Smooth muscle cell (in vitro differentiated cells): ENCODE data around the gene IFT80. TPM values are rescaled to one million over a fixed set of nuclear protein-coding genes. Genes with fewer than 3 reads are reported as not detected.
A peak's percentile ranks its signal among the peaks of the same experiment; 100 is the strongest.

Source experiments
- DNase-seq: peaks from one replicate; lab custom pipeline; 2025; ENCODE audit not compliant: unreplicated experiment; lab: John Stamatoyannopoulos, UW
- H2AFZ ChIP-seq: fragments of 200-600 bp; sonication (generic); 2 replicates; pipeline ENCODE4 v1.6.0; 2016; ENCODE audit warnings: antibody characterized with exemption, low read depth, mild to moderate bottlenecking
- H3F3A ChIP-seq: fragments of 200-600 bp; sonication (generic); 2 replicates; pipeline ENCODE4 v1.6.0; 2017; ENCODE audit warnings: antibody characterized with exemption, low read depth
- H3K27ac ChIP-seq: fragments of 200-600 bp; sonication (generic); 2 replicates; pipeline ENCODE4 v1.5.1; 2016; ENCODE audit warnings: low read depth, mild to moderate bottlenecking
- H3K27me3 ChIP-seq: fragments of 200-600 bp; sonication (generic); 2 replicates; pipeline ENCODE4 v1.6.1; 2016; ENCODE audit warnings: low read depth, mild to moderate bottlenecking
- H3K36me3 ChIP-seq: fragments of 200-600 bp; sonication (generic); 2 replicates; pipeline ENCODE4 v1.5.1; 2016; ENCODE audit warnings: low read depth
- H3K4me1 ChIP-seq: fragments of 200-600 bp; sonication (generic); 2 replicates; pipeline ENCODE4 v1.5.1; 2016; ENCODE audit warnings: low read depth
- H3K4me2 ChIP-seq: fragments of 200-600 bp; sonication (generic); 2 replicates; pipeline ENCODE4 v1.6.0; 2016; ENCODE audit warnings: mild to moderate bottlenecking
- H3K4me3 ChIP-seq: fragments of 200-600 bp; sonication (generic); 2 replicates; pipeline ENCODE4 v1.5.1; 2016; ENCODE audit warnings: mild to moderate bottlenecking
- H3K79me2 ChIP-seq: fragments of 200-600 bp; sonication (generic); 2 replicates; pipeline ENCODE4 v1.6.0; 2016; ENCODE audit warnings: low read depth, mild to moderate bottlenecking
- H3K9ac ChIP-seq: fragments of 200-600 bp; sonication (generic); 2 replicates; pipeline ENCODE4 v1.6.0; 2016; ENCODE audit warnings: low read depth
- H3K9me3 ChIP-seq: fragments of 200-600 bp; sonication (generic); replicated peaks from 2 replicates; pipeline ENCODE4 v1.5.1; 2016; ENCODE audit warnings: low read depth
- H4K20me1 ChIP-seq: fragments of 200-600 bp; sonication (generic); 2 replicates; pipeline ENCODE4 v1.6.0; 2016; ENCODE audit warnings: low read depth
- CTCF ChIP-seq: fragments of 200-600 bp; sonication (generic); IDR thresholded peaks from 2 replicates; pipeline ENCODE4 v1.5.1; 2017; ENCODE audit warnings: borderline replicate concordance, mild to moderate bottlenecking, antibody characterized with exemption; ENCODE audit not compliant: insufficient read depth, poor library complexity, severe bottlenecking
- WGBS: methylation state at CpG from one replicate; pipeline ENCODE4 v1.1.7; 2016; ENCODE audit warnings: low lambda C conversion rate; 5-methylcytosine and 5-hydroxymethylcytosine counted together
- polyA plus RNA-seq: library from polyadenylated mRNA; unstranded; fragments of >200 nt; fragmentation: Nextera tagmentation; extraction: Ambion mirVana; gene quantifications from 2 replicates; pipeline ENCODE4 v1.2.1, GENCODE V29; 2016
- total RNA-seq: library from RNA; depleted of rRNA; stranded (reverse); fragments of >200 nt; gene quantifications from 2 replicates; pipeline ENCODE4 v1.2.3, GENCODE V29; 2014

IFT80 gene
- total and polyA plus RNA-seq, 2 experiments from 2014 or later = 8.3 to 61.5 TPM

GRCh38 chr3:160400030-160400701, 1.1 kb upstream of the IFT80 start:
- Histone ChIP-seq H3F3A (peaks cover 7% of the 10 kb centered on the region), H3K79me2 (peaks cover 90% of the 10 kb centered on the region), H3K27me3 (no peaks in the 10 kb centered on the region), H3K4me2 (peak overlapping the region; percentile 87), H3K4me1 (peaks cover 47% of the 10 kb centered on the region), H3K9me3 (no peaks in the 10 kb centered on the region), H3K9ac (peak overlapping the region; percentile 86), H3K27ac (peak overlapping the region; percentile 87), H4K20me1 (peaks cover 29% of the 10 kb centered on the region), H3K4me3 (peak overlapping the region; percentile 78), H3K36me3 (no peaks in the 10 kb centered on the region), H2AFZ (peak overlapping the region; percentile 96)
- no peak for TF ChIP-seq CTCF
- DNase-seq = peak; percentile 60
- 1% methylated on average over 49 of the region's 49 CpGs for WGBS

- peaks cover 38% of the 10 kb centered on the region for H3K4me1 ChIP-seq
- H3K4me2 ChIP-seq = peak overlapping the region; percentile 87
- H4K20me1 ChIP-seq = peaks cover 29% of the 10 kb centered on the region
- H3K36me3 ChIP-seq = no peaks in the 10 kb centered on the region
- DNase-seq = no peak
- peaks cover 90% of the 10 kb centered on the region for H3K79me2 ChIP-seq
- TF ChIP-seq CTCF = no peak
- under 1% methylated on average over 9 of the region's 9 CpGs for WGBS
- H3K27me3 ChIP-seq = no peaks in the 10 kb centered on the region
- peak overlapping the region; percentile 87 for H3K27ac ChIP-seq
- H3K9ac ChIP-seq = peak overlapping the region; percentile 86
- H3F3A ChIP-seq = peaks cover 7% of the 10 kb centered on the region
- peak overlapping the region; percentile 78 for H3K4me3 ChIP-seq
- peak overlapping the region; percentile 96 for H2AFZ ChIP-seq
- no peaks in the 10 kb centered on the region for H3K9me3 ChIP-seq
Observed at GRCh38 chr3:160398820-160399124, 253 bp downstream of the IFT80 start.

- peaks cover 69% of the 10 kb centered on the region for H3K79me2 ChIP-seq
- H3K9me3 ChIP-seq = no peaks in the 10 kb centered on the region
- peaks cover 6% of the 10 kb centered on the region for H3F3A ChIP-seq
- peaks cover 19% of the 10 kb centered on the region for H3K4me1 ChIP-seq
- no peak for DNase-seq
- no peak overlapping the region for H3K4me3 ChIP-seq
- no peaks in the 10 kb centered on the region for H3K27me3 ChIP-seq
- no peak overlapping the region for H3K27ac ChIP-seq
- no peak overlapping the region for H3K4me2 ChIP-seq
- H3K9ac ChIP-seq = no peak overlapping the region
- H4K20me1 ChIP-seq = no peaks in the 10 kb centered on the region
- TF ChIP-seq CTCF = no peak
- H2AFZ ChIP-seq = no peak overlapping the region
- no peaks in the 10 kb centered on the region for H3K36me3 ChIP-seq
Observed at GRCh38 chr3:160395297-160395696, 3.7 kb downstream of the IFT80 start.

GRCh38 chr3:160394009-160394392, 5.0 kb downstream of the IFT80 start:
- Histone ChIP-seq H3K9me3 (no peaks in the 10 kb centered on the region), H3F3A (no peaks in the 10 kb centered on the region), H4K20me1 (no peaks in the 10 kb centered on the region), H3K9ac (no peak overlapping the region), H2AFZ (no peak overlapping the region), H3K79me2 (peaks cover 68% of the 10 kb centered on the region), H3K27me3 (no peaks in the 10 kb centered on the region), H3K4me3 (no peak overlapping the region), H3K27ac (no peak overlapping the region), H3K4me1 (peaks cover 19% of the 10 kb centered on the region), H3K4me2 (no peak overlapping the region), H3K36me3 (no peaks in the 10 kb centered on the region)
- no peak for DNase-seq
- no peak for TF ChIP-seq CTCF
- 91% methylated on average over 3 of the region's 3 CpGs for WGBS
